SK-N-SH (cell line): ENCODE results near the gene PBX1. TPM values are rescaled to one million over a fixed set of nuclear protein-coding genes. Genes with fewer than 3 reads are reported as not detected.

Experiments
- CTCF ChIA-PET: fragments of 300-600, 350-600 bp; formaldehyde crosslinking; extraction: SDS; loops from one replicate; lab custom pipeline; 2021; lab: Yijun Ruan, JAX
- POLR2A ChIA-PET: fragments of 350-600 bp; sonication (Branson Sonifier 250); formaldehyde crosslinking; extraction: SDS; loops from one replicate; lab custom pipeline; 2020; ENCODE audit warnings: antibody characterized with exemption, inconsistent platforms; lab: Yijun Ruan, JAX
- DNase-seq: peaks from one replicate; pipeline ENCODE4 v3.0.0; 2012
- H2AFZ ChIP-seq: fragments of 200-600 bp; sonication (generic); 2 replicates; pipeline ENCODE4 v1.8.1; 2016; ENCODE audit warnings: antibody characterized with exemption, mild to moderate bottlenecking, low read depth
- H3F3A ChIP-seq: fragments of 200-600 bp; sonication (generic); replicated peaks from 2 replicates; pipeline ENCODE3; 2016; ENCODE audit warnings: antibody characterized with exemption, mild to moderate bottlenecking; ENCODE audit not compliant: insufficient read depth
- H3K27ac ChIP-seq, 2 experiments: fragments of 200-500 bp in 1 of 2; fragments of 200-600 bp in 1 of 2; sonication (Bioruptor generic) in 1 of 2; sonication (generic), shearing (Covaris generic) in 1 of 2; 2 replicates each; pipeline versions ENCODE4 v1.5.1 to v1.6.1; 2014 to 2016; ENCODE audit warnings: low read depth in 2 of 2, inconsistent platforms in 1 of 2, low read length in 1 of 2, mild to moderate bottlenecking in 1 of 2, mixed read lengths in 1 of 2
- H3K27me3 ChIP-seq: fragments of 200-600 bp; sonication (generic), shearing (Covaris generic); 2 replicates; pipeline ENCODE4 v1.6.1; 2016; ENCODE audit warnings: mixed run types; ENCODE audit not compliant: insufficient read depth
- H3K36me3 ChIP-seq, 2 experiments: fragments of 200-500 bp in 1 of 2; fragments of 200-600 bp in 1 of 2; sonication (Bioruptor generic) in 1 of 2; sonication (generic) in 1 of 2; replicated peaks in 1 of 2; 2 replicates each; pipeline versions ENCODE3 to v1.5.1; 2014 to 2016; ENCODE audit warnings: low read length in 1 of 2, mild to moderate bottlenecking in 1 of 2; ENCODE audit not compliant: insufficient read depth in 2 of 2, control insufficient read depth in 1 of 2
- H3K4me1 ChIP-seq, 2 experiments: fragments of 200-500 bp in 1 of 2; fragments of 200-600 bp in 1 of 2; sonication (Bioruptor generic) in 1 of 2; sonication (generic), shearing (Covaris generic) in 1 of 2; 2 replicates each; pipeline versions ENCODE4 v1.5.1 to v1.6.1; 2014 to 2016; ENCODE audit warnings: low read depth in 1 of 2, low read length in 1 of 2, mixed run types in 1 of 2; ENCODE audit not compliant: insufficient read depth in 2 of 2, control insufficient read depth in 1 of 2
- H3K4me2 ChIP-seq: fragments of 200-600 bp; sonication (generic), shearing (Covaris generic); 2 replicates; pipeline ENCODE4 v1.6.1; 2017; ENCODE audit warnings: mixed run types
- H3K4me3 ChIP-seq, 2 experiments: fragments of 200-500 bp in 1 of 2; fragments of 200-600 bp in 1 of 2; sonication (Bioruptor generic) in 1 of 2; sonication (generic), shearing (Covaris generic) in 1 of 2; 2 replicates each; pipeline versions ENCODE4 v1.5.1 to v1.8.1; 2014 to 2016; ENCODE audit warnings: low read depth in 2 of 2, inconsistent platforms in 1 of 2, low read length in 1 of 2, mild to moderate bottlenecking in 1 of 2, mixed read lengths in 1 of 2, moderate library complexity in 1 of 2
- H3K79me2 ChIP-seq: fragments of 200-600 bp; sonication (generic); 2 replicates; pipeline ENCODE4 v1.8.1; 2017; ENCODE audit warnings: mild to moderate bottlenecking; ENCODE audit not compliant: insufficient read depth
- H3K9ac ChIP-seq: fragments of 200-600 bp; sonication (generic); 2 replicates; pipeline ENCODE4 v1.6.1; 2017; ENCODE audit warnings: mixed run types
- H3K9me2 ChIP-seq: fragments of 200-600 bp; sonication (generic); 2 replicates; pipeline ENCODE4 v1.6.1; 2017; ENCODE audit warnings: mixed run types
- H3K9me3 ChIP-seq: fragments of 200-600 bp; sonication (generic); 2 replicates; pipeline ENCODE4 v1.6.1; 2017; ENCODE audit warnings: mixed run types, mild to moderate bottlenecking, moderate library complexity
- H4K20me1 ChIP-seq: fragments of 200-600 bp; sonication (generic); 2 replicates; pipeline ENCODE4 v1.6.1; 2017; ENCODE audit warnings: mild to moderate bottlenecking, mixed run types; ENCODE audit not compliant: insufficient read depth
- CTCF ChIP-seq: fragments of 200-600 bp; sonication (generic); IDR thresholded peaks from 2 replicates; pipeline ENCODE4 v1.6.1; 2017; ENCODE audit warnings: antibody characterized with exemption, mild to moderate bottlenecking, moderate library complexity
- ELF1 ChIP-seq: IDR thresholded peaks from 2 replicates; pipeline ENCODE4 v1.4.0; 2012
- FOSL2 ChIP-seq: IDR thresholded peaks from 2 replicates; pipeline ENCODE4 v1.4.0; 2012; ENCODE audit warnings: low read depth, mild to moderate bottlenecking, moderate library complexity, borderline replicate concordance
- FOXJ3 ChIP-seq: sonication (generic); formaldehyde crosslinking; IDR thresholded peaks from 2 replicates; pipeline ENCODE4 v1.5.1; 2020; ENCODE audit warnings: mild to moderate bottlenecking, missing genetic modification reagents
- GATA2 ChIP-seq: sonication (generic); formaldehyde crosslinking; IDR thresholded peaks from 2 replicates; pipeline ENCODE4 v1.5.0; 2020; ENCODE audit warnings: mild to moderate bottlenecking, missing genetic modification reagents
- IRF3 ChIP-seq: fragments of 150-350 bp; IDR thresholded peaks from 2 replicates; pipeline ENCODE4 v1.6.1; 2016; ENCODE audit warnings: mild to moderate bottlenecking, low read depth, low read length
- MAX ChIP-seq: IDR thresholded peaks from 2 replicates; pipeline ENCODE4 v1.4.0; 2012; ENCODE audit warnings: low read depth
- MEF2A ChIP-seq: IDR thresholded peaks from 2 replicates; pipeline ENCODE4 v1.4.0; 2012; ENCODE audit warnings: low read depth, borderline replicate concordance
- MXI1 ChIP-seq: IDR thresholded peaks from 2 replicates; pipeline ENCODE4 v1.6.1; 2012; ENCODE audit warnings: mild to moderate bottlenecking, low read depth, low read length, improper control_type of control experiment
- NRF1 ChIP-seq: IDR thresholded peaks from 2 replicates; pipeline ENCODE4 v1.6.1; 2012; ENCODE audit warnings: low read depth, mild to moderate bottlenecking, low read length
- RAD21 ChIP-seq: IDR thresholded peaks from 2 replicates; pipeline ENCODE4 v1.6.1; 2012; ENCODE audit warnings: mild to moderate bottlenecking, low read length
- RCOR1 ChIP-seq: fragments of 150-350 bp; IDR thresholded peaks from 2 replicates; pipeline ENCODE4 v1.6.1; 2017; ENCODE audit warnings: antibody characterized with exemption, low read length
- REST ChIP-seq: IDR thresholded peaks from 2 replicates; pipeline ENCODE4 v1.6.1; 2012; ENCODE audit warnings: mild to moderate bottlenecking, low read depth, low read length, moderate library complexity
- ZBTB33 ChIP-seq: IDR thresholded peaks from 2 replicates; pipeline ENCODE4 v1.4.0; 2012; ENCODE audit warnings: low read depth, borderline replicate concordance
- WGBS: methylation state at CpG from one replicate; pipeline ENCODE4 v1.1.6; 2017; ENCODE audit warnings: low lambda C conversion rate; 5-methylcytosine and 5-hydroxymethylcytosine counted together
- polyA plus RNA-seq, 3 experiments: library from polyadenylated mRNA; depleted of rRNA; stranded (reverse); fragments of >200 nt; gene quantifications; 2 replicates each; pipeline ENCODE4 v1.2.3, GENCODE V29; 2012

Gene PBX1
- polyA plus RNA-seq, 1 of the 3 experiments (the other 2 are of a cell fraction): 27.0 TPM

GRCh38 chr1:164784960-164785359 is 226.0 kb downstream of the PBX1 start:
- H3K4me1 ChIP-seq: peaks cover 28 to 29% of the 10 kb centered on the region in 2 experiments
- no peak overlapping the region for H3K9ac ChIP-seq
- no peaks in the 10 kb centered on the region for H3K79me2 ChIP-seq
- H3K9me3 ChIP-seq: no peaks in the 10 kb centered on the region
- TF ChIP-seq FOXJ3 (CRISPR knock-in tag) (no peak), MAX (no peak), CTCF (no peak), ELF1 (no peak)
- no peaks in the 10 kb centered on the region for H3K36me3 ChIP-seq
- no peaks in the 10 kb centered on the region for H4K20me1 ChIP-seq
- ChIA-PET POLR2A (no interaction called here), CTCF (interaction anchor here (1.5 to 2.7 kb wide), 2 partner anchors 80 to 166 kb away, joined by 4 to 9 read pairs; no protein-coding TSS in a partner anchor)
- H3K4me3 ChIP-seq: no peak overlapping the region
- H3K27me3 ChIP-seq: no peaks in the 10 kb centered on the region
- no peak overlapping the region for H3K4me2 ChIP-seq
- DNase-seq: no peak
- H2AFZ ChIP-seq: no peak overlapping the region
- 94% methylated on average over 6 of the region's 6 CpGs for WGBS
- no peak overlapping the region for H3K27ac ChIP-seq
- H3K9me2 ChIP-seq: no peaks in the 10 kb centered on the region
- no peaks in the 10 kb centered on the region for H3F3A ChIP-seq

GRCh38 chr1:164785841-164786534 is 227.0 kb downstream of the PBX1 start:
- Histone ChIP-seq H3K4me1 (peaks cover 24 to 26% of the 10 kb centered on the region in 2 experiments), H3K36me3 (no peaks in the 10 kb centered on the region), H3F3A (no peaks in the 10 kb centered on the region), H3K9ac (no peak overlapping the region), H3K4me3 (no peak overlapping the region), H4K20me1 (no peaks in the 10 kb centered on the region), H3K27ac (peak overlapping the region in 1 of 2 experiments; percentile 13; a peak in 1 of 4 replicates), H3K9me2 (no peaks in the 10 kb centered on the region), H3K27me3 (no peaks in the 10 kb centered on the region), H2AFZ (no peak overlapping the region), H3K79me2 (no peaks in the 10 kb centered on the region), H3K9me3 (no peaks in the 10 kb centered on the region), H3K4me2 (0 out of 2 replicates have a peak overlapping the region, but pooled peaks have one; percentile 25)
- no peak for DNase-seq
- TF ChIP-seq ZBTB33 (no peak), REST (no peak), FOSL2 (no peak), RCOR1 (no peak), RAD21 (no peak), IRF3 (no peak), MEF2A (no peak), NRF1 (no peak), GATA2 (CRISPR knock-in tag) (no peak), MXI1 (no peak), CTCF (no peak)
- CTCF ChIA-PET: interaction anchor here (0.6 to 4.5 kb wide), 15 partner anchors 15 to 1250 kb away, joined by 3 to 40 read pairs (median 9); no protein-coding TSS in a partner anchor
- WGBS: 98% methylated on average over 6 of the region's 6 CpGs
- POLR2A ChIA-PET: no interaction called here
